Endothelial cell of umbilical vein (primary cell): ENCODE results near the gene GRID2. TPM values are rescaled to one million over a fixed set of nuclear protein-coding genes. Genes with fewer than 3 reads are reported as not detected.

Experiments used
- BruUV-seq: library from RNA; stranded (reverse); fragments of 400-500 nt; replicated peaks from 2 replicates; lab custom pipeline; 2021; lab: Mats Ljungman, UMichigan
- CTCF ChIA-PET: fragments of 300-600, 350-600 bp; sonication (Branson Sonifier 250); formaldehyde crosslinking; loops from one replicate; lab custom pipeline; 2021; ENCODE audit warnings: antibody characterized with exemption, inconsistent platforms; lab: Charles Lee
- POLR2A ChIA-PET: fragments of 300-600, 350-600 bp; sonication (Branson Sonifier 250); formaldehyde crosslinking; loops from one replicate; lab custom pipeline; 2021; ENCODE audit warnings: antibody characterized with exemption, inconsistent platforms; lab: Charles Lee
- DNase-seq: peaks from one replicate; pipeline ENCODE4 v3.0.0-alpha.2; 2011; ENCODE audit warnings: low read depth, low spot score
- FAIRE-seq: peaks from 2 replicates; lab custom pipeline; 2011; peaks lifted over from hg19 to GRCh38; lab: Jason Lieb, UNC
- H2AFZ ChIP-seq: 2 replicates; pipeline ENCODE4 v1.6.0; 2012; ENCODE audit warnings: low read depth, low read length, control low read depth, inconsistent platforms
- H3K27ac ChIP-seq: 2 replicates; pipeline ENCODE4 v1.5.1; 2011; ENCODE audit warnings: low read depth, mild to moderate bottlenecking, control low read depth, low read length, moderate library complexity; ENCODE audit not compliant: insufficient read depth
- H3K27me3 ChIP-seq, 2 experiments: 2 replicates each; pipeline versions ENCODE4 v1.6.0 to v1.6.1; 2011; ENCODE audit warnings: low read length in 2 of 2, mixed read lengths in 1 of 2; ENCODE audit not compliant: control insufficient read depth in 2 of 2, insufficient read depth in 2 of 2
- H3K36me3 ChIP-seq, 2 experiments: 2 replicates in 1 of 2; 3 replicates in 1 of 2; pipeline ENCODE4 v1.5.1; 2011; ENCODE audit warnings: low read length in 2 of 2, mild to moderate bottlenecking in 1 of 2, moderate library complexity in 1 of 2; ENCODE audit not compliant: control insufficient read depth in 2 of 2, insufficient read depth in 2 of 2; ENCODE audit errors: extremely low read depth in 1 of 2
- H3K4me1 ChIP-seq: 3 replicates; pipeline ENCODE4 v1.5.1; 2011; ENCODE audit warnings: mild to moderate bottlenecking, low read length; ENCODE audit not compliant: control insufficient read depth, insufficient read depth; ENCODE audit errors: extremely low read depth
- H3K4me2 ChIP-seq: 2 replicates; pipeline ENCODE4 v1.6.1; 2011; ENCODE audit warnings: low read length, control low read depth, mixed read lengths; ENCODE audit not compliant: insufficient read depth
- H3K4me3 ChIP-seq, 3 experiments: fragments of 200-600 bp in 1 of 3; sonication (generic), shearing (Covaris generic) in 1 of 3; replicated peaks in 1 of 3; 2 replicates each; pipeline ENCODE4 v1.5.1; 2011 to 2016; ENCODE audit warnings: control low read depth in 3 of 3, low read length in 3 of 3, mild to moderate bottlenecking in 2 of 3, inconsistent platforms in 1 of 3, low read depth in 1 of 3, moderate library complexity in 1 of 3; ENCODE audit not compliant: insufficient read depth in 1 of 3
- H3K79me2 ChIP-seq: 2 replicates; pipeline ENCODE4 v1.6.0; 2012; ENCODE audit warnings: low read length, inconsistent platforms; ENCODE audit not compliant: control insufficient read depth, insufficient read depth
- H3K9ac ChIP-seq: replicated peaks from 2 replicates; pipeline ENCODE3; 2011; ENCODE audit warnings: low read length, control low read depth; ENCODE audit not compliant: insufficient read depth; ENCODE audit errors: extremely low read depth
- H3K9me1 ChIP-seq: replicated peaks from 3 replicates; pipeline ENCODE4 v1.6.0; 2011; ENCODE audit warnings: mild to moderate bottlenecking, low read length; ENCODE audit not compliant: control insufficient read depth, insufficient read depth; ENCODE audit errors: extremely low read depth
- H3K9me3 ChIP-seq: replicated peaks from 2 replicates; pipeline ENCODE4 v1.5.1; 2012; ENCODE audit warnings: low read length, inconsistent platforms; ENCODE audit not compliant: control insufficient read depth, insufficient read depth
- H4K20me1 ChIP-seq: replicated peaks from 2 replicates; pipeline ENCODE3; 2011; ENCODE audit warnings: mild to moderate bottlenecking, low read length; ENCODE audit not compliant: control insufficient read depth, insufficient read depth; ENCODE audit errors: extremely low read depth
- CTCF ChIP-seq, 2 donors: IDR thresholded peaks; 1 replicate in 1 of 2; 2 replicates in 1 of 2; pipeline ENCODE4 v1.5.1; 2011; ENCODE audit warnings: low read length in 2 of 2, mild to moderate bottlenecking in 2 of 2, moderate library complexity in 2 of 2, control low read depth in 1 of 2, inconsistent platforms in 1 of 2, low read depth in 1 of 2; ENCODE audit not compliant: insufficient read depth in 1 of 2; ENCODE audit errors: extremely low read depth in 1 of 2
- FOS ChIP-seq: IDR thresholded peaks from 2 replicates; pipeline ENCODE4 v1.6.1; 2011; ENCODE audit warnings: mild to moderate bottlenecking, low read length, moderate library complexity, borderline replicate concordance; ENCODE audit not compliant: insufficient read depth
- GATA2 ChIP-seq: IDR thresholded peaks from 2 replicates; pipeline ENCODE4 v1.7.0; 2011; ENCODE audit warnings: low read depth, mild to moderate bottlenecking, moderate library complexity, mixed read lengths, low read length; ENCODE audit not compliant: insufficient read length, insufficient read depth
- MYC ChIP-seq: IDR thresholded peaks from one replicate; pipeline ENCODE4 v1.6.1; 2011; ENCODE audit warnings: mild to moderate bottlenecking, low read depth, low read length
- POLR2A ChIP-seq: IDR thresholded peaks from 2 replicates; pipeline ENCODE4 v1.6.1; 2012; ENCODE audit warnings: low read depth, mild to moderate bottlenecking, control low read depth, low read length
- POLR2AphosphoS5 ChIP-seq: IDR thresholded peaks from 2 replicates; pipeline ENCODE4 v1.6.1; 2012; ENCODE audit warnings: low read depth, mild to moderate bottlenecking, control low read depth, low read length, moderate library complexity; ENCODE audit not compliant: insufficient read depth
- dilution Hi-C: fragments of 300-500 bp; cut with MboI; formaldehyde crosslinking; loops from one replicate; pipeline ENCODE4 v1.15.0; 2019; ENCODE audit warnings: low sequenced_read_pairs; ENCODE audit not compliant: extremely low pct_ligation_motif_present
- intact Hi-C: fragments of 100-400 bp; cut with micrococcal nuclease; formaldehyde crosslinking; loops from one replicate; pipeline ENCODE4 v1.10.0; 2022
- polyA plus RNA-seq, 4 experiments: library from polyadenylated mRNA; depleted of rRNA in 3 of 4; stranded (reverse) in 3 of 4; unstranded in 1 of 4; fragments of >200 nt; gene quantifications; 2 replicates each; pipeline versions ENCODE4 v1.2.1 to v1.2.3, GENCODE V29; 2011 to 2012; ENCODE audit warnings: missing spikeins in 1 of 4
- total RNA-seq: library from RNA; stranded (reverse); gene quantifications from 2 replicates; pipeline ENCODE4 v1.2.3, GENCODE V29; 2021

GRID2 gene
- total and polyA plus RNA-seq, 2 donors (not counting 3 experiments of a cell fraction or from before 2014, with no cell fraction given), result not detected

GRCh38 chr4:93053140-93053539 lies 749.4 kb downstream of the GRID2 start:
- intact Hi-C loops, result no loop called here
- CTCF ChIA-PET, result no interaction called here
- BruUV-seq, result no TSS peak

More at GRCh38 chr4:93053140-93053539, 749.4 kb downstream of the GRID2 start:
- H3K4me3 ChIP-seq, result no peak overlapping the region
- no peaks in the 10 kb centered on the region for H4K20me1 ChIP-seq
- H2AFZ ChIP-seq, result no peak overlapping the region
- no peaks in the 10 kb centered on the region for H3K9me1 ChIP-seq
- H3K79me2 ChIP-seq, result no peaks in the 10 kb centered on the region
- no peaks in the 10 kb centered on the region for H3K4me1 ChIP-seq
- H3K36me3 ChIP-seq, result no peaks in the 10 kb centered on the region
- POLR2A ChIA-PET, result no interaction called here
- H3K9me3 ChIP-seq, result no peaks in the 10 kb centered on the region
- H3K27me3 ChIP-seq, result no peaks in the 10 kb centered on the region
- no peak overlapping the region for H3K27ac ChIP-seq
- H3K4me2 ChIP-seq, result no peak overlapping the region
- no peak overlapping the region for H3K9ac ChIP-seq
- TF ChIP-seq CTCF (IDR thresholded peaks at IDR 0.05; ENCODE audit: extremely low read depth in 1 of 2, insufficient read depth in 1 of 2, low read depth in 1 of 2, low read length in 2 of 2) (no peak), GATA2 (no peak), POLR2AphosphoS5 (no peak), MYC (no peak), FOS (no peak), POLR2A (no peak)
- no peak for FAIRE-seq
- dilution Hi-C loops, result no loop called here
- DNase-seq, result no peak
